H9 (cell line): ENCODE data around the gene USP14. TPM values are rescaled to one million over a fixed set of nuclear protein-coding genes. Genes with fewer than 3 reads are reported as not detected.

Experiments used
- DNase-seq: peaks from one replicate; pipeline ENCODE4 v3.0.0-alpha.2; 2017
- H2AFZ ChIP-seq: one replicate; pipeline ENCODE4 v1.6.1; 2013; ENCODE audit warnings: mild to moderate bottlenecking, low read length, control low read depth, moderate library complexity
- H2AK5ac ChIP-seq: 2 replicates; pipeline ENCODE4 v1.6.1; 2013; ENCODE audit warnings: low read length, control low read depth, mixed read lengths; ENCODE audit not compliant: insufficient read length
- H2BK120ac ChIP-seq: one replicate; pipeline ENCODE4 v1.6.1; 2013; ENCODE audit warnings: low read depth, mild to moderate bottlenecking, low read length, control low read depth, inconsistent platforms; ENCODE audit not compliant: poor library complexity, severe bottlenecking
- H2BK12ac ChIP-seq: 2 replicates; pipeline ENCODE4 v1.6.1; 2013; ENCODE audit warnings: low read length, control low read depth, mixed read lengths, low read depth; ENCODE audit not compliant: insufficient read length
- H2BK15ac ChIP-seq: 2 replicates; pipeline ENCODE4 v1.6.1; 2013; ENCODE audit warnings: low read depth, low read length, control low read depth
- H2BK20ac ChIP-seq: one replicate; pipeline ENCODE4 v1.6.1; 2013; ENCODE audit warnings: low read depth, mild to moderate bottlenecking, low read length, control low read depth, inconsistent platforms; ENCODE audit not compliant: poor library complexity, severe bottlenecking
- H2BK5ac ChIP-seq: 2 replicates; pipeline ENCODE4 v1.6.1; 2013; ENCODE audit warnings: low read length, control low read depth, mixed read lengths; ENCODE audit not compliant: insufficient read length
- H3K14ac ChIP-seq: 2 replicates; pipeline ENCODE4 v1.6.1; 2013; ENCODE audit warnings: low read length, control low read depth; ENCODE audit not compliant: insufficient read depth
- H3K18ac ChIP-seq: 2 replicates; pipeline ENCODE4 v1.6.1; 2013; ENCODE audit warnings: low read depth, mild to moderate bottlenecking, mixed read lengths, low read length, control low read depth; ENCODE audit not compliant: insufficient read length
- H3K23ac ChIP-seq: 2 replicates; pipeline ENCODE4 v1.6.1; 2013; ENCODE audit warnings: low read length, control low read depth, mixed read lengths, low read depth; ENCODE audit not compliant: insufficient read length
- H3K23me2 ChIP-seq: 2 replicates; pipeline ENCODE4 v1.6.1; 2013; ENCODE audit warnings: low read depth, mild to moderate bottlenecking, mixed read lengths, low read length, control low read depth; ENCODE audit not compliant: insufficient read length, poor library complexity, severe bottlenecking
- H3K27ac ChIP-seq: 2 replicates; pipeline ENCODE4 v1.5.1; 2013; ENCODE audit warnings: low read length, control low read depth, mixed read lengths, low read depth; ENCODE audit not compliant: insufficient read length
- H3K27me3 ChIP-seq: 2 replicates; pipeline ENCODE4 v1.6.1; 2013; ENCODE audit warnings: low read length, control low read depth, inconsistent platforms; ENCODE audit not compliant: insufficient read depth
- H3K4ac ChIP-seq: 2 replicates; pipeline ENCODE4 v1.6.1; 2013; ENCODE audit warnings: low read depth, mild to moderate bottlenecking, control low read depth, inconsistent platforms, low read length, moderate library complexity
- H3K4me1 ChIP-seq: 2 replicates; pipeline ENCODE4 v1.6.1; 2013; ENCODE audit warnings: low read length, control low read depth, inconsistent platforms; ENCODE audit not compliant: insufficient read depth
- H3K4me2 ChIP-seq: 2 replicates; pipeline ENCODE4 v1.6.1; 2013; ENCODE audit warnings: low read length, control low read depth, mixed read lengths; ENCODE audit not compliant: insufficient read length, insufficient read depth
- H3K56ac ChIP-seq: 2 replicates; pipeline ENCODE4 v1.6.1; 2013; ENCODE audit warnings: low read depth, mild to moderate bottlenecking, mixed read lengths, low read length, control low read depth; ENCODE audit not compliant: insufficient read length
- H3K79me1 ChIP-seq: 2 replicates; pipeline ENCODE4 v1.6.1; 2013; ENCODE audit warnings: low read depth, mild to moderate bottlenecking, moderate library complexity, low read length, control low read depth, inconsistent platforms; ENCODE audit not compliant: insufficient read depth, poor library complexity, severe bottlenecking
- H3K79me2 ChIP-seq: 2 replicates; pipeline ENCODE4 v1.6.1; 2013; ENCODE audit warnings: low read length, control low read depth, inconsistent platforms; ENCODE audit not compliant: insufficient read depth
- H3K9ac ChIP-seq: 2 replicates; pipeline ENCODE4 v1.6.1; 2013; ENCODE audit warnings: low read length, control low read depth, mixed read lengths; ENCODE audit not compliant: insufficient read length; ENCODE audit errors: extremely low read depth
- H3K9me3 ChIP-seq: one replicate; pipeline ENCODE4 v1.6.1; 2013; ENCODE audit warnings: low read depth, low read length, inconsistent platforms; ENCODE audit not compliant: control insufficient read depth
- H3T11ph ChIP-seq: one replicate; pipeline ENCODE4 v1.6.1; 2013; ENCODE audit warnings: mild to moderate bottlenecking, low read length, control low read depth, inconsistent platforms
- H4K20me1 ChIP-seq: one replicate; pipeline ENCODE4 v1.6.1; 2013; ENCODE audit not compliant: control insufficient read depth, insufficient read length, insufficient read depth
- H4K5ac ChIP-seq: 2 replicates; pipeline ENCODE4 v1.6.1; 2013; ENCODE audit warnings: low read depth, mild to moderate bottlenecking, mixed read lengths, low read length, control low read depth; ENCODE audit not compliant: insufficient read length
- H4K8ac ChIP-seq: replicated peaks from 2 replicates; pipeline ENCODE4 v1.6.1; 2013; ENCODE audit warnings: low read length, control low read depth, mixed read lengths, low read depth; ENCODE audit not compliant: insufficient read length
- H4K91ac ChIP-seq: 2 replicates; pipeline ENCODE4 v1.6.1; 2013; ENCODE audit warnings: low read depth, mild to moderate bottlenecking, moderate library complexity, mixed read lengths, low read length, control low read depth; ENCODE audit not compliant: insufficient read length
- H3K27ac Mint-ChIP-seq, 3 experiments: 2 replicates in 2 of 3; 3 replicates in 1 of 3; pipeline ENCODE4 v1.8.0; 2020 to 2021; ENCODE audit warnings: mixed read lengths in 3 of 3, mild to moderate bottlenecking in 1 of 3, moderate library complexity in 1 of 3
- H3K27me3 Mint-ChIP-seq: 2 replicates; pipeline ENCODE4 v1.8.0; 2021; ENCODE audit warnings: low read depth, mild to moderate bottlenecking, moderate library complexity, mixed read lengths
- H3K36me3 Mint-ChIP-seq, 3 experiments: 2 replicates in 2 of 3; 3 replicates in 1 of 3; pipeline ENCODE4 v1.8.0; 2020 to 2021; ENCODE audit warnings: low read depth in 3 of 3, mixed read lengths in 3 of 3; ENCODE audit not compliant: insufficient read depth in 1 of 3
- H3K4me1 Mint-ChIP-seq, 2 experiments: 2 replicates each; pipeline ENCODE4 v1.8.0; 2020; ENCODE audit warnings: mixed read lengths in 2 of 2
- H3K4me3 Mint-ChIP-seq, 2 experiments: 2 replicates in 1 of 2; 3 replicates in 1 of 2; pipeline ENCODE4 v1.8.0; 2020 to 2021; ENCODE audit warnings: mild to moderate bottlenecking in 2 of 2, mixed read lengths in 2 of 2, moderate library complexity in 1 of 2
- H3K9me3 Mint-ChIP-seq, 2 experiments: 2 replicates in 1 of 2; 3 replicates in 1 of 2; pipeline ENCODE4 v1.8.0; 2020; ENCODE audit warnings: mild to moderate bottlenecking in 2 of 2, mixed read lengths in 2 of 2, moderate library complexity in 1 of 2
- WGBS: extraction: QIAGEN DNeasy Blood & Tissue Kit; methylation state at CpG from one replicate; pipeline ENCODE4 v1.1.7; 2013; ENCODE audit warnings: missing lambda C conversion rate, low lambda C conversion rate, mixed read lengths; ENCODE audit not compliant: insufficient read length; ENCODE audit errors: extremely low coverage; 5-methylcytosine and 5-hydroxymethylcytosine counted together
- total RNA-seq: library from RNA; stranded (reverse); gene quantifications from 2 replicates; pipeline ENCODE4 v1.2.1, GENCODE V29; 2021
- TF ChIP-seq, protein P1 (sequence below): fragments of 200-600 bp; sonication (generic); conservative IDR thresholded peaks from 3 replicates; pipeline ENCODE4 v1.8.0; 2021; ENCODE audit warnings: antibody characterized with exemption, mild to moderate bottlenecking

USP14 gene
- total RNA-seq, 1 experiment from 2014 or later, result 92.1 TPM

GRCh38 chr18:245282-245847 is 87.0 kb downstream of the USP14 start:
- Mint-ChIP-seq H3K4me1 (no peaks in the 10 kb centered on the region), H3K9me3 (peaks cover 4 to 5% of the 10 kb centered on the region in 2 experiments; a peak in 4 of 5 replicates), H3K4me3 (no peak overlapping the region), H3K27me3 (no peaks in the 10 kb centered on the region), H3K27ac (no peak overlapping the region), H3K36me3 (peaks cover 41 to 84% (median 80%) of the 10 kb centered on the region in 3 experiments)
- H3K14ac ChIP-seq, result no peak overlapping the region
- no peak overlapping the region for H3K27ac ChIP-seq
- H3K79me1 ChIP-seq, result no peaks in the 10 kb centered on the region
- no peak overlapping the region for H2AK5ac ChIP-seq
- no peak overlapping the region for H4K5ac ChIP-seq
- no peak overlapping the region for H2BK12ac ChIP-seq
- no peak overlapping the region for H3K18ac ChIP-seq
- no peak overlapping the region for H3K4ac ChIP-seq
- H3K4me2 ChIP-seq, result no peak overlapping the region
- H3K27me3 ChIP-seq, result no peaks in the 10 kb centered on the region
- H4K91ac ChIP-seq, result no peak overlapping the region
- no peaks in the 10 kb centered on the region for H3K4me1 ChIP-seq
- H2BK120ac ChIP-seq, result no peak overlapping the region
- H3K23me2 ChIP-seq, result no peaks in the 10 kb centered on the region
- TF ChIP-seq, protein P1, sequence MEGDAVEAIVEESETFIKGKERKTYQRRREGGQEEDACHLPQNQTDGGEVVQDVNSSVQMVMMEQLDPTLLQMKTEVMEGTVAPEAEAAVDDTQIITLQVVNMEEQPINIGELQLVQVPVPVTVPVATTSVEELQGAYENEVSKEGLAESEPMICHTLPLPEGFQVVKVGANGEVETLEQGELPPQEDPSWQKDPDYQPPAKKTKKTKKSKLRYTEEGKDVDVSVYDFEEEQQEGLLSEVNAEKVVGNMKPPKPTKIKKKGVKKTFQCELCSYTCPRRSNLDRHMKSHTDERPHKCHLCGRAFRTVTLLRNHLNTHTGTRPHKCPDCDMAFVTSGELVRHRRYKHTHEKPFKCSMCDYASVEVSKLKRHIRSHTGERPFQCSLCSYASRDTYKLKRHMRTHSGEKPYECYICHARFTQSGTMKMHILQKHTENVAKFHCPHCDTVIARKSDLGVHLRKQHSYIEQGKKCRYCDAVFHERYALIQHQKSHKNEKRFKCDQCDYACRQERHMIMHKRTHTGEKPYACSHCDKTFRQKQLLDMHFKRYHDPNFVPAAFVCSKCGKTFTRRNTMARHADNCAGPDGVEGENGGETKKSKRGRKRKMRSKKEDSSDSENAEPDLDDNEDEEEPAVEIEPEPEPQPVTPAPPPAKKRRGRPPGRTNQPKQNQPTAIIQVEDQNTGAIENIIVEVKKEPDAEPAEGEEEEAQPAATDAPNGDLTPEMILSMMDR, result no peak
- no peak overlapping the region for H3K56ac ChIP-seq
- no peak overlapping the region for H3T11ph ChIP-seq
- no peak overlapping the region for H2BK5ac ChIP-seq
- no peak overlapping the region for H2BK20ac ChIP-seq
- no peak overlapping the region for H3K23ac ChIP-seq
- H3K79me2 ChIP-seq, result no peaks in the 10 kb centered on the region
- H3K9me3 ChIP-seq, result no peaks in the 10 kb centered on the region
- no peak overlapping the region for H2BK15ac ChIP-seq
- no peak for DNase-seq
- H4K20me1 ChIP-seq, result no peaks in the 10 kb centered on the region
- H4K8ac ChIP-seq, result no peak overlapping the region
- no CpG with 5 or more reads among the region's 2 CpGs for WGBS
- H2AFZ ChIP-seq, result no peak overlapping the region
- H3K9ac ChIP-seq, result no peak overlapping the region
